Hepatocyte (in vitro differentiated cells): ENCODE data around the gene ATP2B3. TPM values are rescaled to one million over a fixed set of nuclear protein-coding genes. Genes with fewer than 3 reads are reported as not detected.

ENCODE experiments used
- DNase-seq: peaks from one replicate; pipeline ENCODE4 v3.0.0-alpha.2; 2016; ENCODE audit warnings: low spot score
- H2AFZ ChIP-seq: fragments of 200-600 bp; sonication (generic); 2 replicates; pipeline ENCODE4 v1.6.0; 2016; ENCODE audit warnings: antibody characterized with exemption, mild to moderate bottlenecking
- H3K27ac ChIP-seq: fragments of 200-600 bp; sonication (generic); 2 replicates; pipeline ENCODE4 v1.5.1; 2016; ENCODE audit warnings: mild to moderate bottlenecking
- H3K27me3 ChIP-seq: fragments of 200-600 bp; sonication (generic); 2 replicates; pipeline ENCODE4 v1.6.1; 2016
- H3K36me3 ChIP-seq: fragments of 200-600 bp; sonication (generic); replicated peaks from 2 replicates; pipeline ENCODE4 v1.5.1; 2016; ENCODE audit warnings: low read depth; ENCODE audit not compliant: insufficient read depth
- H3K4me1 ChIP-seq: fragments of 200-600 bp; sonication (generic); 2 replicates; pipeline ENCODE4 v1.5.1; 2016; ENCODE audit warnings: mild to moderate bottlenecking, moderate library complexity; ENCODE audit not compliant: insufficient read depth
- H3K4me2 ChIP-seq: fragments of 200-600 bp; sonication (generic); 2 replicates; pipeline ENCODE4 v1.6.0; 2016
- H3K4me3 ChIP-seq: fragments of 200-600 bp; sonication (generic); 2 replicates; pipeline ENCODE4 v1.5.1; 2016; ENCODE audit warnings: mild to moderate bottlenecking
- H3K79me2 ChIP-seq: fragments of 200-600 bp; sonication (generic); 2 replicates; pipeline ENCODE4 v1.6.0; 2017; ENCODE audit warnings: mild to moderate bottlenecking
- H3K9me2 ChIP-seq: fragments of 200-600 bp; sonication (generic); replicated peaks from 2 replicates; pipeline ENCODE4 v1.6.0; 2017; ENCODE audit warnings: mild to moderate bottlenecking; ENCODE audit not compliant: insufficient read depth
- H3K9me3 ChIP-seq: fragments of 200-600 bp; sonication (generic); 2 replicates; pipeline ENCODE4 v1.5.1; 2016; ENCODE audit warnings: low read depth, mild to moderate bottlenecking
- H4K20me1 ChIP-seq: fragments of 200-600 bp; sonication (generic); 2 replicates; pipeline ENCODE4 v1.6.0; 2016; ENCODE audit warnings: mild to moderate bottlenecking; ENCODE audit not compliant: insufficient read depth, poor library complexity, severe bottlenecking
- EZH2 ChIP-seq: fragments of 200-600 bp; sonication (generic); IDR thresholded peaks from 2 replicates; pipeline ENCODE4 v1.6.1; 2016; ENCODE audit warnings: antibody characterized with exemption, mild to moderate bottlenecking, borderline replicate concordance
- EZH2phosphoT487 ChIP-seq: fragments of 200-600 bp; sonication (generic); IDR thresholded peaks from one replicate; pipeline ENCODE4 v1.6.1; 2018; ENCODE audit warnings: antibody characterized with exemption, mild to moderate bottlenecking, low read depth, moderate library complexity; ENCODE audit not compliant: unreplicated experiment, severe bottlenecking
- WGBS: methylation state at CpG from one replicate; pipeline ENCODE4 v1.1.6; 2016; ENCODE audit warnings: low lambda C conversion rate; ENCODE audit errors: missing lambda C conversion rate; 5-methylcytosine and 5-hydroxymethylcytosine counted together
- polyA plus RNA-seq: library from polyadenylated mRNA; unstranded; fragments of >200 nt; fragmentation: Nextera tagmentation; extraction: Ambion mirVana; gene quantifications from 2 replicates; pipeline ENCODE4 v1.2.1, GENCODE V29; 2016
- total RNA-seq: library from RNA; depleted of rRNA; stranded (reverse); fragments of >200 nt; gene quantifications from 2 replicates; pipeline ENCODE4 v1.2.3, GENCODE V29; 2014
- TF ChIP-seq, protein P1 (sequence below): fragments of 200-600 bp; sonication (generic); IDR thresholded peaks from 2 replicates; pipeline ENCODE4 v1.5.1; 2016; ENCODE audit warnings: antibody characterized with exemption, mild to moderate bottlenecking; ENCODE audit not compliant: poor library complexity

The ATP2B3 gene
- total and polyA plus RNA-seq, 2 experiments from 2014 or later = 0.07 TPM; not detected in 1

DNA sequence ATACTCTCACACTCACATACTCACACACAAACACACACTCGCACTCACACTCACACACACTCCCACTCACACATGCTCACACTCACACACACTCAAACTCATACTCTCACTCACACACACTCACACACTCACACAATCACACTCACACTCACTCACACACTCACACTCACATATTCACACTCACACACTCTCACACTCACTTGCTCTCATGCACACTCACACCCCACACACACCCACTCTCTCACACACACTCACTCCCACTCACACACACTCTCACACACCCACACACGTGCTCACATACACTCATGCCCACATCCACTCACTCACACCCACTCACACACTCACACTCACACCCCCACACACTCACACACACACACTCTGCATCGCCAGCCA, 4.9 kb upstream of the ATP2B3 start:
- Histone ChIP-seq H2AFZ (no peak overlapping the region), H3K27ac (no peak overlapping the region), H3K4me2 (no peak overlapping the region), H3K9me2 (no peaks in the 10 kb centered on the region), H3K4me3 (no peak overlapping the region), H3K9me3 (no peaks in the 10 kb centered on the region), H3K27me3 (no peaks in the 10 kb centered on the region), H3K36me3 (no peaks in the 10 kb centered on the region), H4K20me1 (no peaks in the 10 kb centered on the region), H3K79me2 (no peaks in the 10 kb centered on the region), H3K4me1 (no peaks in the 10 kb centered on the region)
- TF ChIP-seq EZH2 (no peak), EZH2phosphoT487 (no peak)
- TF ChIP-seq, protein P1, sequence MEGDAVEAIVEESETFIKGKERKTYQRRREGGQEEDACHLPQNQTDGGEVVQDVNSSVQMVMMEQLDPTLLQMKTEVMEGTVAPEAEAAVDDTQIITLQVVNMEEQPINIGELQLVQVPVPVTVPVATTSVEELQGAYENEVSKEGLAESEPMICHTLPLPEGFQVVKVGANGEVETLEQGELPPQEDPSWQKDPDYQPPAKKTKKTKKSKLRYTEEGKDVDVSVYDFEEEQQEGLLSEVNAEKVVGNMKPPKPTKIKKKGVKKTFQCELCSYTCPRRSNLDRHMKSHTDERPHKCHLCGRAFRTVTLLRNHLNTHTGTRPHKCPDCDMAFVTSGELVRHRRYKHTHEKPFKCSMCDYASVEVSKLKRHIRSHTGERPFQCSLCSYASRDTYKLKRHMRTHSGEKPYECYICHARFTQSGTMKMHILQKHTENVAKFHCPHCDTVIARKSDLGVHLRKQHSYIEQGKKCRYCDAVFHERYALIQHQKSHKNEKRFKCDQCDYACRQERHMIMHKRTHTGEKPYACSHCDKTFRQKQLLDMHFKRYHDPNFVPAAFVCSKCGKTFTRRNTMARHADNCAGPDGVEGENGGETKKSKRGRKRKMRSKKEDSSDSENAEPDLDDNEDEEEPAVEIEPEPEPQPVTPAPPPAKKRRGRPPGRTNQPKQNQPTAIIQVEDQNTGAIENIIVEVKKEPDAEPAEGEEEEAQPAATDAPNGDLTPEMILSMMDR = no peak
- no peak for DNase-seq
- 57% methylated on average over 3 of the region's 3 CpGs for WGBS

DNA sequence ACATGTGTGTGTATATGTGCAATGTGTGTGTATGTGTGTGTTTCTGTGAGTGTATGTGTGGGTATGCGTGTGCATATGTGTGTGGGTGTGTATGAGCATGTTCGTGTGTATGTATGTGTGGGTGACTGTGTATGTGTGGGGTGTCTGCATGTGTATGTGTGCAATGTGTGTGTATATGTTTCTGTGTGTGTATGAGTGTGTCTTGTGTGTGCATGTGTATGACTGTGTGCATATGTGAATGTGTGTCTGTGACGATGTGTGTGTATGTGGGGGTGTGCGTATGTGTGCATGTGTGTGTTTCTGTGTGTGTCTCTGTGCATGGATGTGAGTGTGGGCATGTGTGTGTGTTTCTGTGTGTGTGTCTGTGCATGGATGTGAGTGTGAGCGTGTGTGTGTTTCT, 4.2 kb upstream of the ATP2B3 start:
- no peaks in the 10 kb centered on the region for H3K9me3 ChIP-seq
- TF ChIP-seq EZH2phosphoT487 (no peak), EZH2 (no peak)
- TF ChIP-seq, protein P1 = no peak
- H3K4me3 ChIP-seq = no peak overlapping the region
- no peak overlapping the region for H3K27ac ChIP-seq
- H3K27me3 ChIP-seq = peaks cover 2% of the 10 kb centered on the region
- no peaks in the 10 kb centered on the region for H4K20me1 ChIP-seq
- no peak for DNase-seq
- 67% methylated on average over 4 of the region's 5 CpGs for WGBS
- H3K4me2 ChIP-seq = no peak overlapping the region
- H3K4me1 ChIP-seq = no peaks in the 10 kb centered on the region
- H3K36me3 ChIP-seq = no peaks in the 10 kb centered on the region
- H2AFZ ChIP-seq = no peak overlapping the region
- no peaks in the 10 kb centered on the region for H3K9me2 ChIP-seq
- no peaks in the 10 kb centered on the region for H3K79me2 ChIP-seq

DNA sequence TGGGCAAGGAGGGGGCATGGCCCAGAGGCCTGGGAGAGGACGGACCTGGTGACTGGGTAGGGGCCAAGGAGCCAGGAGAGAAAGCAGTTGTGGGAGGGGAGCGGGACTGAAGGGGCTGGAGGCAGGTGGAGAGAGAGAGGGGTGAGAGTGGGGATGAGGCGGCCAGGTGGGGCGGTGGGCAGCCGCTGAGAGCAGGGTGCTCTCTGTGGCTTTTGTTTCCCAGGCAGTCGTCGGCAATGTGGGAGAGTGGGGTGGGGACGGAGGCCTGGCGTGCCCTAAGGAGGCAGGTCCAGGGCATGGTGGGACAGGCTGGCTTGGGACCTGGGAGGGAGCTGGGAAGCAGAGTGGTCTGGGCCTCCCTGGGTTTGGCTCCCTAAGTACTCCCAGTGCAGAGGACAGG, 3.2 kb upstream of the ATP2B3 start:
- Histone ChIP-seq H3K36me3 (no peaks in the 10 kb centered on the region), H3K4me1 (no peaks in the 10 kb centered on the region), H3K27me3 (peaks cover 6% of the 10 kb centered on the region), H4K20me1 (no peaks in the 10 kb centered on the region), H3K79me2 (no peaks in the 10 kb centered on the region), H3K9me2 (no peaks in the 10 kb centered on the region), H2AFZ (no peak overlapping the region), H3K4me3 (no peak overlapping the region), H3K9me3 (no peaks in the 10 kb centered on the region), H3K27ac (no peak overlapping the region), H3K4me2 (no peak overlapping the region)
- DNase-seq = no peak
- TF ChIP-seq EZH2 (no peak), EZH2phosphoT487 (no peak)
- TF ChIP-seq, protein P1 = no peak
- 94% methylated on average over 3 of the region's 9 CpGs for WGBS

DNA sequence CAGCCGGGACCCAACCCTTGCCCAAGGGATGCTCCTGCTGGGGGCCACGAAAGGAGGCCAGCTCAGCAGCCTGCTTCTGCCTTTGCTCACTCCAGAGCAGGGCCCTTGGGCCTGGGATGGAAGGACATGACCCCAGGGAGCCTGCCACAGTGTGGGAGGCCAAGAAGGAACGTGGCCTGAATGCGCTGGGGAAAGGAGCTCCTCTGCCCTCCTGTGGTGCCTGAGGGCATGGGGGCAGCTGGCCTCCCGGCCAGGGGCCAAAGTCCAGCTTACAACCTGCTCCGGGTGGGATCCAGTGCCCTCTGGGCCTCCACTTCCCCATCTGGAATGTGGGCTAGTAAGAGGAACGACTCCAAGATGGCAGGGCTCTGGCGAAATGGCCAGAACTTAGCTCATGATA, 2.0 kb upstream of the ATP2B3 start:
- H3K27ac ChIP-seq = no peak overlapping the region
- H3K36me3 ChIP-seq = no peaks in the 10 kb centered on the region
- H4K20me1 ChIP-seq = no peaks in the 10 kb centered on the region
- TF ChIP-seq, protein P1 = no peak
- TF ChIP-seq EZH2 = no peak
- no peak for TF ChIP-seq EZH2phosphoT487
- no peaks in the 10 kb centered on the region for H3K79me2 ChIP-seq
- no peaks in the 10 kb centered on the region for H3K4me1 ChIP-seq
- WGBS = 78% methylated on average over 8 of the region's 8 CpGs
- no peak overlapping the region for H2AFZ ChIP-seq
- no peaks in the 10 kb centered on the region for H3K9me3 ChIP-seq
- DNase-seq = no peak
- H3K4me3 ChIP-seq = no peak overlapping the region
- peaks cover 6% of the 10 kb centered on the region for H3K27me3 ChIP-seq
- no peaks in the 10 kb centered on the region for H3K9me2 ChIP-seq
- no peak overlapping the region for H3K4me2 ChIP-seq
